Measurements from ENCODE around the gene SUCLA2.
A peak's percentile ranks its signal among the peaks of the same experiment; 100 is the strongest.
"Not testable (repeated sequence)": the region's sequence is repeated elsewhere in the genome, so short reads cannot be mapped to it uniquely, and the experiment has no call there.

The SUCLA2 gene

DNA sequence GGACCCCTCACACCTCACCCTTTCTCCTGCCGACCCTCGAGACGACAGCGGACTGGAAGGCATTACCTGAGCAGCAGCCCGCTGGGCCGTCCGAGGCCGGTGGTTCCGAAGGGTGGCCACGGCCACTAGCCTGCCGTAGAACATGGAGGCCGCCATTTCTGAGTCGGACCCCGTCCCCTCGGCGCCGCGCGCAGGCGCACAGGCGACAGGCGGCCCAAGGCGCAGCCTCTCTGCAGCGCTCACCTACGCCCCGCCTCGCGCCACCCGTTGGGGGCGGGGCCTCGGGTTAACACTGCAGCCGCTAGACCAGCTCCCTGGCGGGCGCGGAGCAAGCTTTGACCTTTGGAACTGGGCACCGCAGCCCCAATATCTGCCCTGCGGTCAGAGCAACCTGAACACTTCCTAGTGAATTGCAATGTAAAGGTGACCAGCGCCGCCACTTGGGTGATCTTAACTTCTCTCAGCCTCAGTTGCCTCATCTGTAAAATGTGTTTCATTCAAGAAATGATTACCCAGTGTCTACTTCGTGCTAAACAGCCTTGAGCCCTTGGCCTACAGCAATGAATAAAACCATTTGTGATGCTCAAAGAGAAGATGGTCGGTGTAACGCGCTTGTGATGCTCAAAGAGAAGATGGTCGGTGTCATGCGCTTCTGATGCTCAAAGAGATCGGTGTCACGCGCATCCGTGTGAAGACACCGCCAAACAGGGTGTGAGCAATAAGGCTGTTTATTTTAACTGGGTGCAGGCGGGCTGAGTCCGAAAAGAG, at the start of gene SUCLA2:
TSS of gene SUCLA2 (minus strand) at position 160 of the 768 bp plus-strand sequence. CDS start at position 156, 4 bp downstream.
- DNase-seq = peak; percentile 92

GRCh38 chr13:48050550-48050949, 49.5 kb upstream of the SUCLA2 start:
- DNase-seq = no peak

DNA sequence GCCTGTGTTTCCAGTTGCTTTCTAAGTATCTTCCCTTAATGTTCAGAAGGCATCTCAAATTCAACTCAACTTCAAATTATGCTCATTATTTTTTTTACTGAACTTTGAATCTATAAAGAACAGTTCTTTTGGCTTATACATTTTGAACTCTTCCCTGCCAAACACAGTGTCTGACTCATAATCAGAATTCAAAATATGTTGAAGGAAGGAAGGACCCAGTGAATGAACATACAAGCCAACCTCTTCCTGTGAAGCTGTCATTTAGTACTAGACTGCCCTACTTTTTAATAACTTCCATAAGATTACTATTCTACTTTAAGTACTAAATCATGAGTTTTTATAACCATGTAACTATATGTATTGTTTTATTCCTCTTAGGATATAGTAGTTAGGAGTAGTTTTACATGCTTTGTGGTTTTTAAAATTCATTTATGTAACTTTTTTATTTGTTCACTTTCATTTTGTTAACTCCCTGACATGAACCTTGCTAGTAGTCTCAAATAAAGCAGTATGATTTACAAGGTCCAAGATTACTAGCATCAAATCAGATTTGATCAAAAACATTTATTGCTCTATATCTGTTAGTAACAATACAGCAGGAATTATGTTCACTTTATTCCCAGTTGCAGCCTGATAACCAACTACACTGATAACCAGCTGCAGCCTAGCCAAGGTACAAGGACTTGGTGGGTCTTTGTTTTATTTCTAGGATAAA, 42.9 kb upstream of the SUCLA2 start:
- DNase-seq = no peak

- no peak for DNase-seq
These were observed 41.8 kb upstream of the SUCLA2 start for GRCh38 chr13:48042894-48043293.

DNA sequence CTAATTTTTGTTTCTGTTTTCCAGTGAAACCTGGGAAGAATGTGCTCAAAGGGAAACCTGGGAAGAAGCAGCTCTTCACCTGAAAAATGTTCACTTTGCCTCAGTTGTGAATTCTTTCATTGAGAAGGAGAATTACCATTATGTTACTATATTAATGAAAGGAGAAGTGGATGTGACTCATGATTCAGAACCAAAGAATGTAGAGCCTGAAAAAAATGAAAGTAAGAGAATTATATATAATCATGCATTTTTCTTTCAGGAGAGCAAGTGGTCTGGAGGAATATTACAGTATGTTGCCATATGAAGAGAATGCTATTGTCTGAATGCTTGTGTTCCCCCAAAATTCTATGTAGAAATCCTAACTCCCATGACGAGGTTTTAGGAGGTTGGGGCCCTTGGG, 39.8 kb upstream of the SUCLA2 start:
- no peak for DNase-seq

DNA sequence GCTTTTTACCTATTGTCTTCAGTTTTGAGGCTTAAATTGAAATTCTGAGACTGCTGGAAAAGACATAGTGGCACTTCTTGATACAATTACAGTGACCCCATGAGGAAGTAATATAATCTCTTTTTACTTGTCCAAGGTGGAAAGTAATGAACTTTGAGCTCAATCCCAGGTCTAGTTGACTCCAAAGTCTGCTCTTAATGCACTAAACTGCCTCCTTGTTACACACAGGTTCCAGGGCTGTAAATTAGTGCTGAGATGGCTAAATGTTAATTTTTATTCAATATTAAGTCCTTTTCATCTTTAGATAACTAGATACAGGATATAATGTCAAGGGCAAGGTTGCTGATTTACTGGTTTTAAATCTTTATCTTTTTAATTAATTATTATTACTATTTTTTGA, 39.0 kb upstream of the SUCLA2 start:
- no peak for DNase-seq

- DNase-seq = peak; percentile 19
These were observed 37.7 kb upstream of the SUCLA2 start for GRCh38 chr13:48038761-48039160.

DNA sequence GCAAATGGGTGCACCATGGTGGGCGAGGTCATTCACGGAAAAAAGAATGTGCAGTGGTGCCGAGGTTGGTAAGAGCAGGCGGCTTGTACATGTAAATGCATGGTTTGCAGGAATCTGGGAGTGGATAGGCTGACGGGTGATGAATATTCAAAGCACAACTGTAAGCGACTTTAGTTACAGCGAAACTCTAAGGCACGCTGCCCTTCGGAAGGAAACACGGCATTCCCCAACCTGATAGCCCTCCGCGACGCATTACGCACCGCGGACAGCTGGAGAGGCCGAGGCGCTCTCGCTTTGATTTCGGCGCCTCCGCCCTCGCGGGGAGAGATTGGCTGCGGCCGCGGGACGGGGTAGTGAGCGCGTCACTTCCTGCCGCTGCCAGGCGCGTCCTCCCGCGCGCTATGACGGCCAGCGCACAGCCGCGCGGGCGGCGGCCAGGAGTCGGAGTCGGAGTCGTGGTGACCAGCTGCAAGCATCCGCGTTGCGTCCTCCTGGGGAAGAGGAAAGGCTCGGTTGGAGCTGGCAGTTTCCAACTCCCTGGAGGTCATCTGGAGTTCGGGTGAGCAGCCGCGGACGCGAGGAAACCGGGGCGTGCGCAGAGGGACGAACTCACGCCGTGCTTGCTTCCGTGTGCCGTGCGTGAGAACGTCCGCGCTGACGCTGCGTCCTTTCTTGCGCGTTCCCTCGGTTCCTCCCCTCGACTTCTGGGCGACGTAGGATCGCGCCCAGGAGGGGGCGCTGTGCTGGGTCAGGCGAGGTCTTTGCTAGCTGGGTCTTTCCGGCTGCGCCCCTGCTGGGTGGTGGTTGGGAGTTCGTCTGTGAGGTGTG, 36.5 kb upstream of the SUCLA2 start, which contains the start of gene NUDT15:
TSS of gene NUDT15 (plus strand) at position 381 of the 828 bp plus-strand sequence. CDS start at position 402, 21 bp downstream.
- DNase-seq = peak; percentile 97

- no peak for DNase-seq
These were observed 28.8 kb upstream of the SUCLA2 start for GRCh38 chr13:48029859-48030258.

- DNase-seq = no peak
These were observed 27.0 kb upstream of the SUCLA2 start for GRCh38 chr13:48028066-48028465.

GRCh38 chr13:48019796-48020195, 18.7 kb upstream of the SUCLA2 start:
- DNase-seq = no peak

DNA sequence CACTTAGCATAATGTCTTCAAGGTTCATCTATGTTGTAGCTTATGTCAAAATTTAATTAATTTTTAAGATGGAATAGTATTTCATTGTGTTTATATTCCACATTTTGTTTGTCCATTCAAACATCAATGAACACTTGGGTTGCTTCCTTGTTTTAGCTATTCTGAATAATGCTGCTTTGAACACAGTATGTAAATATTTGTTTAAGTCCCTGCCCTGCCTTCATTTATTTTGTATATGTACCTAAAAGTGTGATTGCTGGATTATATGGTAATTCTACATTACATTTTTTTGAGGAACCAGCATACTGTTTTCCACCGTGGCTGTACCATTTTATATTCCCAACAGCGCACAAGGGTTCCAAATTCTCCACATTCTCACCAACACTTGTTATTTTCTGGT, 17.6 kb upstream of the SUCLA2 start:
- peak; percentile 74 for DNase-seq

GRCh38 chr13:48014359-48014758, 13.3 kb upstream of the SUCLA2 start:
- no peak for DNase-seq

- DNase-seq = no peak
These were observed 11.6 kb upstream of the SUCLA2 start for GRCh38 chr13:48012668-48013067.

GRCh38 chr13:48010698-48011097, 9.6 kb upstream of the SUCLA2 start:
- no peak for DNase-seq

GRCh38 chr13:48009284-48009683, 8.2 kb upstream of the SUCLA2 start:
- no peak for DNase-seq

GRCh38 chr13:48006396-48006795, 5.3 kb upstream of the SUCLA2 start:
- no peak for DNase-seq

GRCh38 chr13:48004201-48004600, 3.1 kb upstream of the SUCLA2 start:
- no peak for DNase-seq

GRCh38 chr13:48001999-48002398, 926 bp upstream of the SUCLA2 start:
- not testable (repeated sequence) for DNase-seq

DNA sequence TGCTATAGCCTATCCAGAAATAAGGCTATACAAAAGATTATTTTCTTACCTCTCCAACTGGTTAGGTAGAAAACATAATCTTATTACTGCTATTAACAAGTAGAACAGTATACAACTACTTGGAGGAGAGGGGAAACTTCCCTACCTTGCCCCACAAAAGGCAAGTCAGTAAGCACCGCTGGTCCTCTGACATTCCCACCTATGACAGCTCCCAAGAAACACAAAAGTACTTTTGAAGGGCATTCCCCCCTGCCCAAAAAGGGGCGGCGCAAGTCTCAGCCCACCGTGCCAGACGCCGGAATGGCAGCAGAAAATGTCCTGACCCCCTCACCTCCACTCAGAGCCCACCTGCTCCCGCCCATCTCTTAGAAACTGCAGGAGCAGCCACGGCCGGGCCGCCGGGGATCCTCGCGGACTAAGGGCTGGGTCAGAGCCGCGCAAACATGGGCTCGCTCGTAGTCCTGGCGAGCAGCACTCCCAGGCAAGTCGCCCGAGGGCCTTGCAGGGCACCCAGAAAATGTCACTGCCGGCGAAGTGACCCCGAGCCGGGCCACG, 437 bp downstream of the SUCLA2 start:
- peak; percentile 45 for DNase-seq

GRCh38 chr13:47999973-48000372, 1.1 kb downstream of the SUCLA2 start:
- no peak for DNase-seq

DNA sequence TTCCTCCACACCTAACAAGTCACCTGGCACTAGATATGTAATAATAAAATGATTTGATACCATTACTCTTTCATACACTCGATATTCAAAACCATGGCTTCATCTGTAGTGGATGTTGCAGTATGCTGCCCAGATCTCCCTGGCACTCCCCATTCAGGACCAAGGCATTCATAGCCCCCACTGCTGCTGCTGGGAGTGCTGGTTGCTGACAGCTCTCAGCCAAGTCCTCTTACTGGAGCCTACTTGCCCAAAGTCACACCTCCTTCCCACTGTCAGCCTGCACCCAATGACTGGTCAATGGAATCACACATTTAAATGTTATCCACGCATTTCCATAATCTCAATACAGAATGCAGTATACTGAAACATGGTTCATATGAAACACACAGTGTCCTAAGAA, 3.7 kb downstream of the SUCLA2 start:
- no peak for DNase-seq

- no peak for DNase-seq
These were observed 9.2 kb downstream of the SUCLA2 start for GRCh38 chr13:47991859-47992258.

Data from DMS53 (cell line).